Right lobe of liver (tissue), 4 donors: ENCODE results near the gene FAM167B.
"Not testable (repeated sequence)": the region's sequence is repeated elsewhere in the genome, so short reads cannot be mapped to it uniquely, and the experiment has no call there.

Experiments used
- CTCF ChIP-seq, 4 donors: fragments of 200-600 bp in 3 of 4; fragments of 450-650 bp in 1 of 4; IDR thresholded peaks; one replicate each; pipeline versions ENCODE4 v1.5.1 to v1.8.0; 2016 to 2022; ENCODE audit warnings: antibody characterized with exemption in 4 of 4, mild to moderate bottlenecking in 2 of 4
- POLR2A ChIP-seq: fragments of 450-650 bp; IDR thresholded peaks from one replicate; pipeline ENCODE4 v1.6.1; 2017; ENCODE audit warnings: antibody characterized with exemption, mild to moderate bottlenecking
- donor health status: DM: no; HTN: no; CAD: no.
- donor health status: DM: no; HTN: no; CAD: no.
- donor health status: DM: no; HTN: yes; CAD: no.

DNA sequence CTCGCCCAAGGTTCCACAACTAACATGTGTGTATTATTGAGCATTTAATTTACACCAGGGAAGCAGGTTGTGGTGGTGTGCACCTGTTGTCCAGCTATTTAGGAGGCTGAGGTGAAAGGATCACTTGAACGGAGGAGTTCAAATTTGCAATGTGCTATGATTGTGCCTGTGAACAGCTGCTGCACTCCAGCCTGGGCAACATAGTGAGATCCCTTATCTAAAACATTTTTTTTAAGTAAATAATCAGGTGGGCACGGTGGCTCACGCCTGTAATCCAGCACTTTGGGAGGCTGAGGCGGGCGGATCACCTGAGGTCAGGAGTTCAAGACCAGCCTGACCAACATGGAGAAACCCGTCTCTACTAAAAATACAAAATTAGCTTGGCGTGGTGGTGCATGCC, 37.8 kb downstream of the FAM167B start:
- TF ChIP-seq POLR2A; CTCF (IDR thresholded peaks at IDR 0.05): not testable (repeated sequence)
